ENCODE measurements around the gene ZNF555. TPM values are rescaled to one million over a fixed set of nuclear protein-coding genes. Genes with fewer than 3 reads are reported as not detected.

ZNF555 gene
- total RNA-seq, 3 donors from 2014 or later (not counting 1 experiment from before 2014, with no cell fraction given): 2.0 to 4.6 (median 2.9) TPM

- ATAC-seq (no peak), DNase-seq (no peak)
- H3K4me1 ChIP-seq (ENCODE audit: control insufficient read depth, insufficient read depth, low read length): no peaks in the 10 kb centered on the region
- intact Hi-C loops (cut with micrococcal nuclease): no loop called here
- H3K27ac ChIP-seq (ENCODE audit: low read length): no peak overlapping the region
- no peak for TF ChIP-seq CTCF (IDR thresholded peaks at IDR 0.05)
- H3K4me3 Mint-ChIP-seq: no peak overlapping the region
- no peaks in the 10 kb centered on the region for H3K27me3 Mint-ChIP-seq (ENCODE audit: low read depth in 2 of 2)
- H3K27ac Mint-ChIP-seq: no peak overlapping the region
- H3K4me1 Mint-ChIP-seq: peaks cover 0 to 4% of the 10 kb centered on the region in 2 donors
- peaks cover 15% of the 10 kb centered on the region for H3K36me3 ChIP-seq (ENCODE audit: control insufficient read depth, insufficient read depth, low read length)
- H3K27me3 ChIP-seq (ENCODE audit: control insufficient read depth, insufficient read depth, low read length): no peaks in the 10 kb centered on the region
- H3K4me3 ChIP-seq (ENCODE audit: low read length): no peak overlapping the region
- H3K36me3 Mint-ChIP-seq: no peaks in the 10 kb centered on the region
- H3K9me3 Mint-ChIP-seq: no peaks in the 10 kb centered on the region
- H3K9me3 ChIP-seq (ENCODE audit: control insufficient read depth, insufficient read depth, low read length): no peaks in the 10 kb centered on the region
- whole genome bisulfite sequencing (ENCODE audit: insufficient coverage): 96% methylated on average over 41 of the region's 41 CpGs
These were observed 32.9 kb upstream of the ZNF555 start for GRCh38 chr19:2808129-2808941.

GRCh38 chr19:2809387-2810140, 31.7 kb upstream of the ZNF555 start:
- Mint-ChIP-seq H3K9me3 (no peaks in the 10 kb centered on the region), H3K27ac (no peak overlapping the region), H3K4me1 (no peaks in the 10 kb centered on the region), H3K36me3 (no peaks in the 10 kb centered on the region), H3K27me3 (ENCODE audit: low read depth in 2 of 2) (no peaks in the 10 kb centered on the region), H3K4me3 (no peak overlapping the region)
- 98% methylated on average over 37 of the region's 37 CpGs for WGBS (ENCODE audit: insufficient coverage)
- ATAC-seq (no peak), DNase-seq (no peak)
- no peak for TF ChIP-seq CTCF (IDR thresholded peaks at IDR 0.05)
- Histone ChIP-seq H3K27ac (ENCODE audit: low read length) (no peak overlapping the region), H3K4me1 (ENCODE audit: control insufficient read depth, insufficient read depth, low read length) (no peaks in the 10 kb centered on the region), H3K9me3 (ENCODE audit: control insufficient read depth, insufficient read depth, low read length) (no peaks in the 10 kb centered on the region), H3K4me3 (ENCODE audit: low read length) (no peak overlapping the region), H3K36me3 (ENCODE audit: control insufficient read depth, insufficient read depth, low read length) (peaks cover 15% of the 10 kb centered on the region), H3K27me3 (ENCODE audit: control insufficient read depth, insufficient read depth, low read length) (no peaks in the 10 kb centered on the region)
- intact Hi-C loops (cut with micrococcal nuclease): no loop called here

- Histone ChIP-seq H3K9me3 (ENCODE audit: control insufficient read depth, insufficient read depth, low read length) (no peaks in the 10 kb centered on the region), H3K27ac (ENCODE audit: low read length) (no peak overlapping the region), H3K27me3 (ENCODE audit: control insufficient read depth, insufficient read depth, low read length) (no peaks in the 10 kb centered on the region), H3K36me3 (ENCODE audit: control insufficient read depth, insufficient read depth, low read length) (peaks cover 9% of the 10 kb centered on the region), H3K4me1 (ENCODE audit: control insufficient read depth, insufficient read depth, low read length) (no peaks in the 10 kb centered on the region), H3K4me3 (ENCODE audit: low read length) (no peak overlapping the region)
- Mint-ChIP-seq H3K27ac (no peak overlapping the region), H3K4me3 (no peak overlapping the region), H3K9me3 (no peaks in the 10 kb centered on the region), H3K4me1 (no peaks in the 10 kb centered on the region), H3K27me3 (ENCODE audit: low read depth in 2 of 2) (no peaks in the 10 kb centered on the region), H3K36me3 (no peaks in the 10 kb centered on the region)
- WGBS (ENCODE audit: insufficient coverage): 93% methylated on average over 58 of the region's 58 CpGs
- DNase-seq (no peak), ATAC-seq (no peak)
- TF ChIP-seq CTCF (IDR thresholded peaks at IDR 0.05): no peak
- intact Hi-C loops (cut with micrococcal nuclease): no loop called here
These were observed 30.9 kb upstream of the ZNF555 start for GRCh38 chr19:2810141-2811091.
